ENCODE data around the gene PILRA.
"Not testable (repeated sequence)": the region's sequence is repeated elsewhere in the genome, so short reads cannot be mapped to it uniquely, and the experiment has no call there.

Gene PILRA

GRCh38 chr7:100373261-100373831 lies at the start of gene PILRA:
Gene PILRA (plus strand): TSS chr7:100373487. CDS start chr7:100373657, 170 bp downstream.
- no peak within 1 kb of the TSS for H3K4me3 ChIP-seq (ENCODE audit: low read length)
- no CpG with 5 or more reads among the region's 12 CpGs for WGBS (ENCODE audit: insufficient coverage, insufficient read length)

GRCh38 chr7:100324194-100324593 lies 49.1 kb upstream of the PILRA start:
- H3K27ac ChIP-seq (ENCODE audit: low read length); DNase-seq (ENCODE audit: low read depth, low spot score); H3K27me3 ChIP-seq (ENCODE audit: control insufficient read depth, insufficient read depth, low read length); H3K4me3 ChIP-seq (ENCODE audit: low read length); H3K36me3 ChIP-seq (ENCODE audit: control insufficient read depth, insufficient read depth, low read length); H3K9me3 ChIP-seq (ENCODE audit: control insufficient read depth, insufficient read depth, low read length); H3K4me1 ChIP-seq (ENCODE audit: control insufficient read depth, insufficient read depth, low read length): not testable (repeated sequence)
- no CpG with 5 or more reads among the region's 13 CpGs for WGBS (ENCODE audit: insufficient coverage, insufficient read length)

More at GRCh38 chr7:100373261-100373831, at the start of gene PILRA:
- Histone ChIP-seq H3K9me3 (ENCODE audit: control insufficient read depth, insufficient read depth, low read length) (no peaks in the 10 kb centered on the region; the same call in 1 of the 2 replicates), H3K27ac (ENCODE audit: low read length) (no peak within 1 kb of the TSS), H3K4me1 (ENCODE audit: control insufficient read depth, insufficient read depth, low read length) (peaks cover 6% of the 10 kb centered on the region; the same call in 1 of the 2 replicates), H3K36me3 (ENCODE audit: control insufficient read depth, insufficient read depth, low read length) (no peaks in the 10 kb centered on the region), H3K27me3 (ENCODE audit: control insufficient read depth, insufficient read depth, low read length) (no peaks in the 10 kb centered on the region)
- DNase-seq (ENCODE audit: low read depth, low spot score): no peak

GRCh38 chr7:100325671-100326070 lies 47.6 kb upstream of the PILRA start:
- H3K4me3 ChIP-seq (ENCODE audit: low read length); H3K27me3 ChIP-seq (ENCODE audit: control insufficient read depth, insufficient read depth, low read length); H3K36me3 ChIP-seq (ENCODE audit: control insufficient read depth, insufficient read depth, low read length); H3K27ac ChIP-seq (ENCODE audit: low read length); H3K4me1 ChIP-seq (ENCODE audit: control insufficient read depth, insufficient read depth, low read length); DNase-seq (ENCODE audit: low read depth, low spot score); H3K9me3 ChIP-seq (ENCODE audit: control insufficient read depth, insufficient read depth, low read length): not testable (repeated sequence)
- WGBS (ENCODE audit: insufficient coverage, insufficient read length): no CpG with 5 or more reads among the region's 9 CpGs

GRCh38 chr7:100326914-100327313 lies 46.4 kb upstream of the PILRA start:
- not testable (repeated sequence) for H3K4me3 ChIP-seq (ENCODE audit: low read length); H3K9me3 ChIP-seq (ENCODE audit: control insufficient read depth, insufficient read depth, low read length); DNase-seq (ENCODE audit: low read depth, low spot score); H3K4me1 ChIP-seq (ENCODE audit: control insufficient read depth, insufficient read depth, low read length); H3K27me3 ChIP-seq (ENCODE audit: control insufficient read depth, insufficient read depth, low read length); H3K27ac ChIP-seq (ENCODE audit: low read length); H3K36me3 ChIP-seq (ENCODE audit: control insufficient read depth, insufficient read depth, low read length)
- no CpG with 5 or more reads among the region's 11 CpGs for WGBS (ENCODE audit: insufficient coverage, insufficient read length)

GRCh38 chr7:100335566-100336466 lies 37.5 kb upstream of the PILRA start:
- not testable (repeated sequence) for H3K36me3 ChIP-seq (ENCODE audit: control insufficient read depth, insufficient read depth, low read length); H3K9me3 ChIP-seq (ENCODE audit: control insufficient read depth, insufficient read depth, low read length); H3K27me3 ChIP-seq (ENCODE audit: control insufficient read depth, insufficient read depth, low read length); H3K4me1 ChIP-seq (ENCODE audit: control insufficient read depth, insufficient read depth, low read length); H3K27ac ChIP-seq (ENCODE audit: low read length)
- peak; percentile 63 for DNase-seq (ENCODE audit: low read depth, low spot score)
- peak overlapping the region; percentile 66; the same call in 1 of the 2 replicates for H3K4me3 ChIP-seq (ENCODE audit: low read length)
- no CpG with 5 or more reads among the region's 85 CpGs for WGBS (ENCODE audit: insufficient coverage, insufficient read length)

- H3K27ac ChIP-seq (ENCODE audit: low read length); DNase-seq (ENCODE audit: low read depth, low spot score): not testable (repeated sequence)
- WGBS (ENCODE audit: insufficient coverage, insufficient read length): 100% methylated on average over 1 of the region's 15 CpGs
Observed at GRCh38 chr7:100338083-100338696, 35.1 kb upstream of the PILRA start.

GRCh38 chr7:100341286-100341685 lies 32.0 kb upstream of the PILRA start:
- H3K9me3 ChIP-seq (ENCODE audit: control insufficient read depth, insufficient read depth, low read length); H3K4me1 ChIP-seq (ENCODE audit: control insufficient read depth, insufficient read depth, low read length); H3K4me3 ChIP-seq (ENCODE audit: low read length); H3K36me3 ChIP-seq (ENCODE audit: control insufficient read depth, insufficient read depth, low read length); H3K27me3 ChIP-seq (ENCODE audit: control insufficient read depth, insufficient read depth, low read length); DNase-seq (ENCODE audit: low read depth, low spot score); H3K27ac ChIP-seq (ENCODE audit: low read length): not testable (repeated sequence)
- no CpG with 5 or more reads among the region's 6 CpGs for WGBS (ENCODE audit: insufficient coverage, insufficient read length)

More at GRCh38 chr7:100338083-100338696, 35.1 kb upstream of the PILRA start:
- H3K4me3 ChIP-seq (ENCODE audit: low read length); H3K9me3 ChIP-seq (ENCODE audit: control insufficient read depth, insufficient read depth, low read length); H3K36me3 ChIP-seq (ENCODE audit: control insufficient read depth, insufficient read depth, low read length); H3K4me1 ChIP-seq (ENCODE audit: control insufficient read depth, insufficient read depth, low read length); H3K27me3 ChIP-seq (ENCODE audit: control insufficient read depth, insufficient read depth, low read length): not testable (repeated sequence)

- Histone ChIP-seq H3K27me3 (ENCODE audit: control insufficient read depth, insufficient read depth, low read length) (no peaks in the 10 kb centered on the region), H3K27ac (ENCODE audit: low read length) (no peak overlapping the region), H3K4me3 (ENCODE audit: low read length) (no peak overlapping the region), H3K36me3 (ENCODE audit: control insufficient read depth, insufficient read depth, low read length) (peaks cover 12% of the 10 kb centered on the region; the same call in 1 of the 2 replicates), H3K9me3 (ENCODE audit: control insufficient read depth, insufficient read depth, low read length) (no peaks in the 10 kb centered on the region), H3K4me1 (ENCODE audit: control insufficient read depth, insufficient read depth, low read length) (no peaks in the 10 kb centered on the region)
- no peak for DNase-seq (ENCODE audit: low read depth, low spot score)
- WGBS (ENCODE audit: insufficient coverage, insufficient read length): no CpG with 5 or more reads among the region's 6 CpGs
Observed at GRCh38 chr7:100342765-100343164, 30.5 kb upstream of the PILRA start.

GRCh38 chr7:100344124-100344559 lies 29.1 kb upstream of the PILRA start:
- H3K27ac ChIP-seq (ENCODE audit: low read length): not testable (repeated sequence)
- WGBS (ENCODE audit: insufficient coverage, insufficient read length): no CpG with 5 or more reads among the region's 4 CpGs

GRCh38 chr7:100344560-100345287 lies 28.6 kb upstream of the PILRA start:
- H3K4me3 ChIP-seq (ENCODE audit: low read length); DNase-seq (ENCODE audit: low read depth, low spot score); H3K9me3 ChIP-seq (ENCODE audit: control insufficient read depth, insufficient read depth, low read length); H3K4me1 ChIP-seq (ENCODE audit: control insufficient read depth, insufficient read depth, low read length); H3K27me3 ChIP-seq (ENCODE audit: control insufficient read depth, insufficient read depth, low read length); H3K27ac ChIP-seq (ENCODE audit: low read length): not testable (repeated sequence)
- no CpG with 5 or more reads among the region's 13 CpGs for WGBS (ENCODE audit: insufficient coverage, insufficient read length)
- H3K36me3 ChIP-seq (ENCODE audit: control insufficient read depth, insufficient read depth, low read length): peaks cover 17% of the 10 kb centered on the region; the same call in 1 of the 2 replicates

More at GRCh38 chr7:100344124-100344559, 29.1 kb upstream of the PILRA start:
- DNase-seq (ENCODE audit: low read depth, low spot score); H3K27me3 ChIP-seq (ENCODE audit: control insufficient read depth, insufficient read depth, low read length); H3K4me1 ChIP-seq (ENCODE audit: control insufficient read depth, insufficient read depth, low read length); H3K9me3 ChIP-seq (ENCODE audit: control insufficient read depth, insufficient read depth, low read length); H3K4me3 ChIP-seq (ENCODE audit: low read length): not testable (repeated sequence)
- peaks cover 16% of the 10 kb centered on the region; the same call in 1 of the 2 replicates for H3K36me3 ChIP-seq (ENCODE audit: control insufficient read depth, insufficient read depth, low read length)

All from iPS DF 6.9 (cell line).